GM21723 (cell line): Measurements from ENCODE around the gene B3GNT5.

Source experiments
- ATAC-seq: cut with Tn5 transposase; IDR thresholded peaks from one replicate; pipeline ENCODE4 v1.9.1; 2021; ENCODE audit warnings: mild to moderate bottlenecking, moderate library complexity; ENCODE audit not compliant: unreplicated experiment

Gene B3GNT5

GRCh38 chr3:183264268-183264667, 11.2 kb downstream of the B3GNT5 start:
- no peak for ATAC-seq

- ATAC-seq: no peak
Observed at GRCh38 chr3:183265157-183265642, 12.1 kb downstream of the B3GNT5 start.

GRCh38 chr3:183265834-183266417, 12.9 kb downstream of the B3GNT5 start:
- ATAC-seq: no peak

- no peak for ATAC-seq
Observed at GRCh38 chr3:183266454-183266853, 13.4 kb downstream of the B3GNT5 start.

GRCh38 chr3:183267140-183267539, 14.1 kb downstream of the B3GNT5 start:
- no peak for ATAC-seq

GRCh38 chr3:183268366-183268765, 15.3 kb downstream of the B3GNT5 start:
- ATAC-seq: no peak

- no peak for ATAC-seq
Observed at GRCh38 chr3:183269345-183269744, 16.3 kb downstream of the B3GNT5 start.

GRCh38 chr3:183270344-183270743, 17.3 kb downstream of the B3GNT5 start:
- no peak for ATAC-seq

- ATAC-seq: no peak
Observed at GRCh38 chr3:183272142-183272541, 19.1 kb downstream of the B3GNT5 start.

GRCh38 chr3:183272791-183273190, 19.7 kb downstream of the B3GNT5 start:
- ATAC-seq: no peak

- no peak for ATAC-seq
Observed at GRCh38 chr3:183274609-183275008, 21.6 kb downstream of the B3GNT5 start.

GRCh38 chr3:183275418-183275817, 22.4 kb downstream of the B3GNT5 start:
- no peak for ATAC-seq

- ATAC-seq: no peak
Observed at GRCh38 chr3:183275937-183276336, 22.9 kb downstream of the B3GNT5 start.

- ATAC-seq: no peak
Observed at GRCh38 chr3:183277260-183277659, 24.2 kb downstream of the B3GNT5 start.

GRCh38 chr3:183278479-183279088, 25.5 kb downstream of the B3GNT5 start:
- no peak for ATAC-seq

GRCh38 chr3:183279371-183279770, 26.3 kb downstream of the B3GNT5 start:
- no peak for ATAC-seq

- ATAC-seq: no peak
Observed at GRCh38 chr3:183281126-183281797, 28.2 kb downstream of the B3GNT5 start.

GRCh38 chr3:183283886-183284285, 30.8 kb downstream of the B3GNT5 start:
- ATAC-seq: no peak

- ATAC-seq: no peak
Observed at GRCh38 chr3:183284570-183284969, 31.5 kb downstream of the B3GNT5 start.

GRCh38 chr3:183285318-183285717, 32.3 kb downstream of the B3GNT5 start:
- no peak for ATAC-seq

GRCh38 chr3:183285828-183286457, 32.9 kb downstream of the B3GNT5 start:
- peak; percentile 98 for ATAC-seq
